GM23338 (cell line): ENCODE data around the gene PXMP4. TPM values are rescaled to one million over a fixed set of nuclear protein-coding genes. Genes with fewer than 3 reads are reported as not detected.

Experiments used
- ATAC-seq: fragments of 200-7000 bp; cut with Tn5 transposase; 3 replicates; pipeline ENCODE4 v1.9.1; 2020
- DNase-seq: peaks from one replicate; pipeline ENCODE4 v3.0.0-alpha.2; 2015; ENCODE audit warnings: low spot score
- H2AFZ ChIP-seq: fragments of 200-600 bp; sonication (generic); 2 replicates; pipeline ENCODE4 v1.8.0; 2016; ENCODE audit warnings: antibody characterized with exemption, mild to moderate bottlenecking, moderate library complexity
- H3F3A ChIP-seq: fragments of 200-600 bp; sonication (generic); replicated peaks from 2 replicates; pipeline ENCODE4 v1.8.0; 2017; ENCODE audit warnings: antibody characterized with exemption, mixed run types, low read depth
- H3K27ac ChIP-seq: fragments of 200-600 bp; sonication (generic); 2 replicates; pipeline ENCODE4 v1.6.1; 2016; ENCODE audit warnings: low read depth
- H3K27me3 ChIP-seq: fragments of 200-600 bp; sonication (generic); 2 replicates; pipeline ENCODE4 v1.8.0; 2016; ENCODE audit warnings: mild to moderate bottlenecking, mixed run types, moderate library complexity; ENCODE audit not compliant: insufficient read depth
- H3K36me3 ChIP-seq: fragments of 200-600 bp; sonication (generic); 2 replicates; pipeline ENCODE4 v1.8.0; 2016; ENCODE audit warnings: mild to moderate bottlenecking; ENCODE audit not compliant: insufficient read depth
- H3K4me1 ChIP-seq: fragments of 200-600 bp; sonication (generic); 2 replicates; pipeline ENCODE4 v1.8.0; 2016; ENCODE audit warnings: mild to moderate bottlenecking, moderate library complexity; ENCODE audit not compliant: insufficient read depth
- H3K4me2 ChIP-seq: fragments of 200-600 bp; sonication (generic); 2 replicates; pipeline ENCODE4 v1.7.1; 2017; ENCODE audit warnings: mixed run types
- H3K4me3 ChIP-seq: fragments of 200-600 bp; sonication (generic); 2 replicates; pipeline ENCODE4 v1.6.1; 2016; ENCODE audit warnings: mixed run types
- H3K79me2 ChIP-seq: fragments of 200-600 bp; sonication (generic); replicated peaks from 2 replicates; pipeline ENCODE4 v1.8.0; 2017; ENCODE audit warnings: mild to moderate bottlenecking; ENCODE audit not compliant: insufficient read depth
- H3K9me2 ChIP-seq: fragments of 200-600 bp; sonication (generic); 2 replicates; pipeline ENCODE4 v1.8.0; 2017; ENCODE audit not compliant: insufficient read depth
- H4K20me1 ChIP-seq: fragments of 200-600 bp; sonication (generic); replicated peaks from 2 replicates; pipeline ENCODE4 v1.8.0; 2017; ENCODE audit warnings: mild to moderate bottlenecking; ENCODE audit not compliant: insufficient read depth
- H3K27ac Mint-ChIP-seq: 2 replicates; pipeline ENCODE4 v1.8.0; 2020; ENCODE audit warnings: inconsistent platforms, mild to moderate bottlenecking, moderate library complexity, mixed read lengths
- H3K27me3 Mint-ChIP-seq: 3 replicates; pipeline ENCODE4 v1.8.0; 2022; ENCODE audit warnings: low read depth, mild to moderate bottlenecking, moderate library complexity, mixed read lengths, inconsistent platforms; ENCODE audit not compliant: insufficient read depth, poor library complexity
- H3K36me3 Mint-ChIP-seq: 3 replicates; pipeline ENCODE4 v1.8.0; 2021; ENCODE audit warnings: low read depth, mild to moderate bottlenecking, inconsistent platforms, moderate library complexity, mixed read lengths
- H3K4me1 Mint-ChIP-seq: 3 replicates; pipeline ENCODE4 v1.8.0; 2020; ENCODE audit warnings: mild to moderate bottlenecking, inconsistent platforms, mixed read lengths
- H3K4me3 Mint-ChIP-seq: 3 replicates; pipeline ENCODE4 v1.8.0; 2021; ENCODE audit warnings: moderate library complexity, mild to moderate bottlenecking, inconsistent platforms, mixed read lengths
- H3K9me3 Mint-ChIP-seq: 3 replicates; pipeline ENCODE4 v1.8.0; 2020; ENCODE audit warnings: moderate library complexity, mild to moderate bottlenecking, inconsistent platforms, mixed read lengths
- CREB1 ChIP-seq: fragments of 250-450 bp; sonication (Bioruptor Pico); IDR thresholded peaks from 2 replicates; pipeline ENCODE4 v1.5.0; 2020; ENCODE audit warnings: low read depth, mild to moderate bottlenecking, moderate library complexity
- ETS1 ChIP-seq: IDR thresholded peaks from 2 replicates; pipeline ENCODE4 v1.6.1; 2016; ENCODE audit warnings: antibody characterized with exemption
- JUNB ChIP-seq: IDR thresholded peaks from one replicate; pipeline ENCODE4 v1.6.1; 2016; ENCODE audit warnings: antibody characterized with exemption; ENCODE audit not compliant: unreplicated experiment
- NANOG ChIP-seq: IDR thresholded peaks from 2 replicates; pipeline ENCODE4 v1.6.1; 2016; ENCODE audit warnings: antibody characterized with exemption, borderline replicate concordance
- POLR2AphosphoS5 ChIP-seq: IDR thresholded peaks from 2 replicates; pipeline ENCODE4 v1.6.1; 2016; ENCODE audit warnings: antibody characterized with exemption, low read depth
- REST ChIP-seq: IDR thresholded peaks from one replicate; pipeline ENCODE4 v1.6.1; 2018; ENCODE audit warnings: antibody characterized with exemption; ENCODE audit not compliant: unreplicated experiment
- STAT1 ChIP-seq: IDR thresholded peaks from one replicate; pipeline ENCODE4 v1.6.1; 2016; ENCODE audit warnings: antibody characterized with exemption; ENCODE audit not compliant: unreplicated experiment
- ZNF331 ChIP-seq: fragments of 250-450 bp; sonication (Bioruptor Pico); IDR thresholded peaks from 2 replicates; pipeline ENCODE4 v1.5.0; 2020; ENCODE audit warnings: low read depth, mild to moderate bottlenecking, moderate library complexity
- ZNF462 ChIP-seq: fragments of 250-450 bp; sonication (Bioruptor Pico); IDR thresholded peaks from 2 replicates; pipeline ENCODE4 v1.5.0; 2020; ENCODE audit warnings: mild to moderate bottlenecking, moderate library complexity
- polyA plus RNA-seq: library from polyadenylated mRNA; unstranded; fragments of >200 nt; fragmentation: Nextera tagmentation; extraction: Ambion mirVana; gene quantifications from 2 replicates; pipeline ENCODE4 v1.2.1, GENCODE V29; 2016
- total RNA-seq: library from RNA; depleted of rRNA; stranded (reverse); fragments of >200 nt; shearing (Covaris generic); gene quantifications from 2 replicates; pipeline ENCODE4 v1.2.3, GENCODE V29; 2014
- TF ChIP-seq, protein P1 (sequence below), 2 experiments: fragments of 200-600 bp in 1 of 2; sonication (generic) in 1 of 2; conservative IDR thresholded peaks; 2 replicates each; pipeline versions ENCODE4 v1.5.1 to v1.6.1; 2016 to 2017; ENCODE audit warnings: antibody characterized with exemption in 2 of 2, low read depth in 2 of 2, mild to moderate bottlenecking in 2 of 2, moderate library complexity in 1 of 2

PXMP4 gene
- total and polyA plus RNA-seq, 2 experiments from 2014 or later = 1.2 to 3.5 TPM

GRCh38 chr20:33673114-33673409 lies 47.0 kb downstream of the PXMP4 start:
- H3K27ac Mint-ChIP-seq = no peak overlapping the region

More at GRCh38 chr20:33673114-33673409, 47.0 kb downstream of the PXMP4 start:
- H3K9me3 Mint-ChIP-seq = no peaks in the 10 kb centered on the region; the same call in 2 of the 3 replicates
- no peaks in the 10 kb centered on the region for H3K9me2 ChIP-seq
- peaks cover 53% of the 10 kb centered on the region for H3K36me3 Mint-ChIP-seq
- peaks cover 15% of the 10 kb centered on the region; the same call in 1 of the 2 replicates for H3F3A ChIP-seq
- ATAC-seq = no peak
- no peak overlapping the region for H3K27ac ChIP-seq
- H3K27me3 ChIP-seq = 0 out of 2 replicates have a peak, but pooled peaks cover 5% of the 10 kb centered on the region
- H3K4me3 Mint-ChIP-seq = peak overlapping the region; percentile 89
- H3K4me1 ChIP-seq = peaks cover 19% of the 10 kb centered on the region
- H4K20me1 ChIP-seq = peaks cover 9% of the 10 kb centered on the region
- peaks cover 4% of the 10 kb centered on the region for H3K36me3 ChIP-seq
- peaks cover 33% of the 10 kb centered on the region for H3K4me1 Mint-ChIP-seq
- no peak overlapping the region for H2AFZ ChIP-seq
- no peaks in the 10 kb centered on the region; the same call in 1 of the 2 replicates for H3K79me2 ChIP-seq
- DNase-seq = no peak
- TF ChIP-seq ZNF462 (CRISPR knock-in tag) (no peak), REST (no peak), STAT1 (no peak), POLR2AphosphoS5 (no peak), ETS1 (no peak), NANOG (no peak), ZNF331 (CRISPR knock-in tag) (no peak), CREB1 (CRISPR knock-in tag) (no peak), JUNB (no peak)
- TF ChIP-seq, protein P1, sequence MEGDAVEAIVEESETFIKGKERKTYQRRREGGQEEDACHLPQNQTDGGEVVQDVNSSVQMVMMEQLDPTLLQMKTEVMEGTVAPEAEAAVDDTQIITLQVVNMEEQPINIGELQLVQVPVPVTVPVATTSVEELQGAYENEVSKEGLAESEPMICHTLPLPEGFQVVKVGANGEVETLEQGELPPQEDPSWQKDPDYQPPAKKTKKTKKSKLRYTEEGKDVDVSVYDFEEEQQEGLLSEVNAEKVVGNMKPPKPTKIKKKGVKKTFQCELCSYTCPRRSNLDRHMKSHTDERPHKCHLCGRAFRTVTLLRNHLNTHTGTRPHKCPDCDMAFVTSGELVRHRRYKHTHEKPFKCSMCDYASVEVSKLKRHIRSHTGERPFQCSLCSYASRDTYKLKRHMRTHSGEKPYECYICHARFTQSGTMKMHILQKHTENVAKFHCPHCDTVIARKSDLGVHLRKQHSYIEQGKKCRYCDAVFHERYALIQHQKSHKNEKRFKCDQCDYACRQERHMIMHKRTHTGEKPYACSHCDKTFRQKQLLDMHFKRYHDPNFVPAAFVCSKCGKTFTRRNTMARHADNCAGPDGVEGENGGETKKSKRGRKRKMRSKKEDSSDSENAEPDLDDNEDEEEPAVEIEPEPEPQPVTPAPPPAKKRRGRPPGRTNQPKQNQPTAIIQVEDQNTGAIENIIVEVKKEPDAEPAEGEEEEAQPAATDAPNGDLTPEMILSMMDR (conservative IDR thresholded peaks at IDR 0.05; ENCODE audit: low read depth in 2 of 2) = no peak
- peaks cover 24% of the 10 kb centered on the region for H3K27me3 Mint-ChIP-seq
- H3K4me2 ChIP-seq = peak overlapping the region; percentile 95
- peak overlapping the region; percentile 78 for H3K4me3 ChIP-seq
